PC-9 (cell line): ENCODE results near the gene RNF20.

Experiments used
- CTCF ChIP-seq: fragments of 200-600 bp; sonication (generic); conservative IDR thresholded peaks from 2 replicates; pipeline ENCODE4 v1.6.1; 2017; ENCODE audit warnings: mixed run types, antibody characterized with exemption, mild to moderate bottlenecking, moderate library complexity
- EZH2 ChIP-seq: fragments of 200-600 bp; sonication (generic); IDR thresholded peaks from 2 replicates; pipeline ENCODE4 v1.8.0; 2017; ENCODE audit warnings: antibody characterized with exemption, low read depth

GRCh38 chr9:101513351-101513750 is 20.3 kb upstream of the RNF20 start:
- TF ChIP-seq EZH2 (no peak), CTCF (no peak)
